Prostate gland (tissue), 2 donors: ENCODE results near the gene RBM20.

Experiments used
- CTCF ChIP-seq, 4 experiments: fragments of 200-600 bp in 2 of 4; fragments of 450-650 bp in 2 of 4; sonication (generic) in 2 of 4; IDR thresholded peaks; 1 replicate in 3 of 4; 2 replicates in 1 of 4; pipeline ENCODE4 v1.5.1; 2016 to 2019; ENCODE audit warnings: antibody characterized with exemption in 4 of 4, mild to moderate bottlenecking in 2 of 4, moderate library complexity in 2 of 4
- POLR2A ChIP-seq: fragments of 450-650 bp; IDR thresholded peaks from one replicate; pipeline ENCODE4 v1.6.1; 2016; ENCODE audit warnings: antibody characterized with exemption, mild to moderate bottlenecking
- POLR2AphosphoS5 ChIP-seq: sonication (generic); formaldehyde crosslinking; IDR thresholded peaks from one replicate; pipeline ENCODE4 v1.6.1; 2017; ENCODE audit warnings: antibody characterized with exemption

GRCh38 chr10:110759523-110759922 lies 115.4 kb downstream of the RBM20 start:
- TF ChIP-seq POLR2AphosphoS5 (no peak), CTCF (IDR thresholded peaks at IDR 0.05) (no peak), POLR2A (no peak)
